Vagina (tissue), 2 donors: ENCODE measurements around the gene ID3. TPM values are rescaled to one million over a fixed set of nuclear protein-coding genes. Genes with fewer than 3 reads are reported as not detected.

Source experiments
- DNase-seq, 2 donors: peaks; one replicate each; pipeline ENCODE4 v3.0.0-alpha.2; 2017; ENCODE audit errors: extremely low spot score in 2 of 2
- H3K27ac ChIP-seq: fragments of 200-600 bp; sonication (generic); one replicate; pipeline ENCODE4 v1.5.1; 2019
- H3K27me3 ChIP-seq: fragments of 200-600 bp; sonication (generic); one replicate; pipeline ENCODE4 v1.5.1; 2019
- H3K36me3 ChIP-seq, 2 donors: fragments of 200-600 bp; sonication (generic); one replicate each; pipeline ENCODE4 v1.5.1; 2017 to 2019
- H3K4me1 ChIP-seq: fragments of 200-600 bp; sonication (generic); one replicate; pipeline ENCODE4 v1.5.1; 2019
- H3K4me3 ChIP-seq, 2 donors: fragments of 200-600 bp; sonication (generic); 1 replicate in 1 of 2; 2 replicates in 1 of 2; pipeline ENCODE4 v1.5.1; 2016 to 2019
- H3K9me3 ChIP-seq: fragments of 200-600 bp; sonication (generic); one replicate; pipeline ENCODE4 v1.5.1; 2019
- POLR2A ChIP-seq, 2 donors: fragments of 450-650 bp; IDR thresholded peaks; one replicate each; pipeline ENCODE4 v1.6.1; 2017; ENCODE audit warnings: antibody characterized with exemption in 2 of 2, mild to moderate bottlenecking in 2 of 2, moderate library complexity in 2 of 2
- POLR2AphosphoS5 ChIP-seq, 2 donors: sonication (generic); formaldehyde crosslinking; IDR thresholded peaks; one replicate each; pipeline ENCODE4 v1.9.0; 2017; ENCODE audit warnings: antibody characterized with exemption in 2 of 2, mild to moderate bottlenecking in 2 of 2, low read depth in 1 of 2; ENCODE audit not compliant: insufficient read depth in 1 of 2
- intact Hi-C: fragments of 100-400 bp; cut with DNase I; formaldehyde crosslinking; loops from one replicate; pipeline ENCODE4 v1.15.1; 2023
- total RNA-seq: library from RNA; depleted of rRNA; stranded (reverse); fragments of >200 nt; gene quantifications from one replicate; pipeline ENCODE4 v1.2.3, GENCODE V29; 2016
- TF ChIP-seq, protein P1 (sequence below), 3 experiments: fragments of 450-650 bp in 2 of 3; fragments of 200-600 bp in 1 of 3; sonication (generic) in 1 of 3; IDR thresholded peaks; one replicate each; pipeline ENCODE4 v1.5.1; 2017 to 2019; ENCODE audit warnings: antibody characterized with exemption in 3 of 3, mild to moderate bottlenecking in 2 of 3, moderate library complexity in 2 of 3

The ID3 gene
- total RNA-seq, 1 donor from 2014 or later, result 358 TPM

DNA sequence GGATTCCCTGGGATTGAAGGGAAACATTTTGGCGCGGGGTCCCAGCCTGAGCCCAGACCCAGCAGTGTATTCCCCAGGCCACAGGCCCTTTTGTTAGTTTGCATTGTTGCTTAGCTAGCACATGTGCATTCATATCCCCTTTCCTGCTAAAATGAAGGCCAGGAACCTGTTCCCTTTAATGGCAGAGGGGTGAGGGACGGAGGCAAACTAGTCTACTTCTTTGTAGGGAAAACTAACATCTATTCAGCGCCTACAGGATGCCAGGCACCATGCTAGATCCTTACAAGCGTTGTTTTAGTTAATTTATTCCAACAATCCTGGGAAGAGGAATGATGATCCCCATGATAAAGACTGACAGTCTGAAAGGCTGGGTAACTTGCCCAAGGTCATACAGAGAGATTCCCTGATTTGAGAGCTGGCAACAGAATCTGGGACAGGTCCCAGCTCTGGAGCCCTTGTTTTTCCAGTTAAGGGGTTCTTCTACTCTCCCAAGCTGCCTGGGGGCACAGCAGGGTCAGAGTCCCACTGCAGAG lies 27.7 kb downstream of the ID3 start:
- intact Hi-C loops, result no loop called here

DNA sequence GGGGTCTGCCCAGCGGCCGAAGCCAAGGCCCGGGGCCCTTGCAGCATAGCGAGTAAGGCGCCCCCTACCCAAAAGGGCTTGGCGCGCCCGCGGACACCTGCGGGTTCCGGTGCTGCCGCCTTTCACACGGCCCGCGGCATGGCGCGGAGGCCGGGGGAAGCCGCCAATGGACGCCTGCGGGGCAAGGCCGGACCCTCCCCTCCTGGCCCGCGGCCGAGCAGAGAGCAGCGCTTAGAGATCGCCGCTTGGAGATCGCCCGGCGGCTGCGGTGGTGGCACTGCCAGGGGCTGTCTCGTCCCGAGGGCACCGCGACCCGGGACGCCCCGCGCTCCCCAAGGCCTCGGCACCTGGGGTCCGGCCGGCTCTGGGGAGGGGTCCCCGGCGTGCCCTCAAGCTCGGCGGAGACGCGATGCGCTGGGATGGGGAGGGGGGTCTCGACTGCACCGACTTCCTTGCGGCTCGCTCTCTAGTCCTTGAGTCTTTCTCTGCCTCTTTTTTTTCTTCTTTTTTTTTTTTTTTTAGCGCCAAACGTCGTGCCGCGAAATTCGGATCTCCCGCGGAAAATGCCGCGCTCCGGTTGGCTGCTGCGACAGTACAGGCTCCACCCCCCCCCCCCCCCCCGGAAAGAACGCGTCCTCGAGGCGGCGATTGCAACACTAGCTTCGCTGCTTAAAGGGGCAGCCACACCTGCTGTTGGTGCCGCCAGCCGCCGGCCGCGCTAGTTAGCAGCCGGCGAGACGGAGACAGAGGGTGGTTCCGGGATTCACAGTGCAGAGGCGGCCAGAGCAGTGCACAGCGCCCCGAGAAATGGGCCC lies 28.3 kb downstream of the ID3 start, which contains the start of gene E2F2:
TSS of gene E2F2 (minus strand) at position 487 of the 815 bp plus-strand sequence. CDS start at position 47, 440 bp downstream.
- peak within 1 kb of the TSS; percentile 56 for H3K27ac ChIP-seq
- H3K27me3 ChIP-seq, result no peaks in the 10 kb centered on the region
- H3K4me3 ChIP-seq, result peak within 1 kb of the TSS; percentile 43 to 52
- no peak for DNase-seq
- intact Hi-C loops, result no loop called here
- H3K9me3 ChIP-seq, result no peaks in the 10 kb centered on the region
- peaks cover 60% of the 10 kb centered on the region for H3K4me1 ChIP-seq
- no peaks in the 10 kb centered on the region for H3K36me3 ChIP-seq
- TF ChIP-seq POLR2AphosphoS5 (IDR thresholded peaks at IDR 0.05; ENCODE audit: insufficient read depth in 1 of 2, low read depth in 1 of 2), result peak; percentile 21 to 70
- TF ChIP-seq POLR2A (IDR thresholded peaks at IDR 0.05), result no peak
- TF ChIP-seq, protein P1, sequence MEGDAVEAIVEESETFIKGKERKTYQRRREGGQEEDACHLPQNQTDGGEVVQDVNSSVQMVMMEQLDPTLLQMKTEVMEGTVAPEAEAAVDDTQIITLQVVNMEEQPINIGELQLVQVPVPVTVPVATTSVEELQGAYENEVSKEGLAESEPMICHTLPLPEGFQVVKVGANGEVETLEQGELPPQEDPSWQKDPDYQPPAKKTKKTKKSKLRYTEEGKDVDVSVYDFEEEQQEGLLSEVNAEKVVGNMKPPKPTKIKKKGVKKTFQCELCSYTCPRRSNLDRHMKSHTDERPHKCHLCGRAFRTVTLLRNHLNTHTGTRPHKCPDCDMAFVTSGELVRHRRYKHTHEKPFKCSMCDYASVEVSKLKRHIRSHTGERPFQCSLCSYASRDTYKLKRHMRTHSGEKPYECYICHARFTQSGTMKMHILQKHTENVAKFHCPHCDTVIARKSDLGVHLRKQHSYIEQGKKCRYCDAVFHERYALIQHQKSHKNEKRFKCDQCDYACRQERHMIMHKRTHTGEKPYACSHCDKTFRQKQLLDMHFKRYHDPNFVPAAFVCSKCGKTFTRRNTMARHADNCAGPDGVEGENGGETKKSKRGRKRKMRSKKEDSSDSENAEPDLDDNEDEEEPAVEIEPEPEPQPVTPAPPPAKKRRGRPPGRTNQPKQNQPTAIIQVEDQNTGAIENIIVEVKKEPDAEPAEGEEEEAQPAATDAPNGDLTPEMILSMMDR (IDR thresholded peaks at IDR 0.05), result no peak

More for the DNA sequence above, 27.7 kb downstream of the ID3 start:
- H3K27me3 ChIP-seq, result no peaks in the 10 kb centered on the region
- H3K36me3 ChIP-seq, result no peaks in the 10 kb centered on the region
- H3K4me3 ChIP-seq, result peak overlapping the region in 1 of 2 donors; percentile 52
- H3K9me3 ChIP-seq, result no peaks in the 10 kb centered on the region
- no peak for DNase-seq
- TF ChIP-seq POLR2A (IDR thresholded peaks at IDR 0.05) (no peak), POLR2AphosphoS5 (IDR thresholded peaks at IDR 0.05; ENCODE audit: insufficient read depth in 1 of 2, low read depth in 1 of 2) (no peak)
- TF ChIP-seq, protein P1 (IDR thresholded peaks at IDR 0.05), result no peak
- no peak overlapping the region for H3K27ac ChIP-seq
- peaks cover 58% of the 10 kb centered on the region for H3K4me1 ChIP-seq

DNA sequence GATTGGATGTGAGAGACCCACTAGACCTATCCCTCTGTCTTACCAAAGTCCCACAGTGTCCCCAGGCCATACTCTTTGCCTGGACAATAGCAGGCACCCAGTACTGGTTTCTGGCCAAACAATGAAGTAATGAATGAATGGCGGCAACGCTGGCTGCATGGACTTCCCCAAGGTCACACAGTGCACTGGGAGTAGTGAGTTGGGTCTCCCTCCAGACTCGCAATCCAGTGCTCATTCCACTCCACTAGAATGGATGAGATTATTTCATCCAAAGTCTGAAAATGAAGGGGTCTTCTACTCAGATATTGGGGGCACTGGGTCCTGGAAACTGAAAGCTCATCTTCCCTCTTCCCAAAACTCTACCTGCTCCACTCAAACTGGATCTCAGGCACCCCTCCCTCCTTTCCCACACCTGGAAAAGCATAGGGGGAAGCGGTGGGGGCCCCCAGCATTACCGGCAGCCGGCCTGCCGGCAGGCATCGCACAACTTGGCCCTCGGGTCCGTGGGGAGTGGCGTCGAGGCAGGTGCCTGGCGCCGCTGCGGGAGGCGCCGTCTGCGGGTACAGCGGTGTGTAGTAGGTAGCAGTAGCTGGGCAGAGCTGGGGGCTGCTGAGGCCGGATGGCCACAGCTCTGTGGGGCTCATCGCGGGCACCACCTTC lies 29.1 kb downstream of the ID3 start:
- H3K4me3 ChIP-seq, result peak overlapping the region; percentile 43 to 52
- peak overlapping the region; percentile 56 for H3K27ac ChIP-seq
- DNase-seq, result no peak
- TF ChIP-seq POLR2A (IDR thresholded peaks at IDR 0.05) (no peak), POLR2AphosphoS5 (IDR thresholded peaks at IDR 0.05; ENCODE audit: insufficient read depth in 1 of 2, low read depth in 1 of 2) (no peak)
- TF ChIP-seq, protein P1 (IDR thresholded peaks at IDR 0.05), result no peak
- no peaks in the 10 kb centered on the region for H3K27me3 ChIP-seq
- no peaks in the 10 kb centered on the region for H3K36me3 ChIP-seq
- intact Hi-C loops, result no loop called here
- H3K4me1 ChIP-seq, result peaks cover 60% of the 10 kb centered on the region
- no peaks in the 10 kb centered on the region for H3K9me3 ChIP-seq

DNA sequence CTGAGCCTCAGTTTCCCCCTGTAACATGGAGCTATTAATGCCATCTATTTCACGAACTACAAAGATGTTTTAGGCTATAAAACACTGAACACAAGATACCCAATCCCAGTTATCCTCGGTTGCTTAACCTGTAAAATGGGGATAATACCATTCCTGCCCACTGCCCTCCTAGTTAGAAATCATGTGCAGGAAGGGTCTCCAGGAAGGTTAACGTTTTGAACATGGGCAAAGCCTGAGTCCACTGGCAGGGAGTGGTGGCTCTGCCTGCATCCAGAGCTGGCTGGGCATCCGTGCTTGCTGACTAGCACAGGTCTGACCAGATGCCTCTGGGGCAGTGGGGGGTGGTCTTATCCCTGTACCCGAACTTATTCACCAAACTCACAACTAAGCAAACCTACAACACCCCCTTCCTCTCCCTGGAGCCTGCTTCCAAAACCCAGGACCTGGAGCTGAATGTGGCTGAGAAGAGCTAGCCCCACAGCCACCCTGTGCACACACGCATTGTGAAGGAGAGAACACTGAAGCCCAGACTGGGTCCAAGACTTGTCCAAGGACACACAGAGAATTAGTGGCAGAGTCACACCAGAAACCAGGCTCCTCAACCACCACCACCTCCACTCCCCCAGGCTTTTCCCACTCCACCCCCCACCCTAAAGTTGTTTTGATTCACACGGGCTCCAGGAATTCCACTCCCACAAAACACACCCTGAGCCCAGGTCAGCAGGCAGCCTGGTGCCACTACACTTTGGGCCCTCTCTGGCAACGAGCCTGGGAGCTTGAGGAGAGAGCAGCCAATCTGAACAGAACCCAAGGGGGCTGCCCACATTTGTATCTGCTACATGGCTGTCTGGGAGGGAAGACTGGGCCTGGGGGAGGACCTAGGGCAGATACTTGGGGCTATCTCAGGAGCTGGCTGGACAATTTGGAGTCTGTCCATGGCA lies 29.9 kb downstream of the ID3 start:
- no peak for DNase-seq
- no peak overlapping the region for H3K27ac ChIP-seq
- intact Hi-C loops, result no loop called here
- no peaks in the 10 kb centered on the region for H3K27me3 ChIP-seq
- H3K4me3 ChIP-seq, result peak overlapping the region in 1 of 2 donors; percentile 52
- TF ChIP-seq POLR2AphosphoS5 (IDR thresholded peaks at IDR 0.05; ENCODE audit: insufficient read depth in 1 of 2, low read depth in 1 of 2) (no peak), POLR2A (IDR thresholded peaks at IDR 0.05) (no peak)
- TF ChIP-seq, protein P1 (IDR thresholded peaks at IDR 0.05), result no peak
- H3K9me3 ChIP-seq, result no peaks in the 10 kb centered on the region
- no peaks in the 10 kb centered on the region for H3K36me3 ChIP-seq
- peaks cover 60% of the 10 kb centered on the region for H3K4me1 ChIP-seq
